ES-I3 (cell line): ENCODE data around the gene MED31.
A peak's percentile ranks its signal among the peaks of the same experiment; 100 is the strongest.
"Not testable (repeated sequence)": the region's sequence is repeated elsewhere in the genome, so short reads cannot be mapped to it uniquely, and the experiment has no call there.

Experiments used
- H3K36me3 ChIP-seq: 2 replicates; pipeline ENCODE4 v1.6.1; 2013; ENCODE audit warnings: mild to moderate bottlenecking, low read length, control low read depth, moderate library complexity; ENCODE audit not compliant: insufficient read depth
- H3K4me1 ChIP-seq: 2 replicates; pipeline ENCODE4 v1.6.1; 2013; ENCODE audit warnings: mild to moderate bottlenecking, control low read depth, low read length; ENCODE audit not compliant: insufficient read depth
- H3K9ac ChIP-seq: 2 replicates; pipeline ENCODE4 v1.6.1; 2013; ENCODE audit warnings: low read depth, mild to moderate bottlenecking, low read length, moderate library complexity
- H3K9me3 ChIP-seq: 2 replicates; pipeline ENCODE4 v1.6.1; 2013; ENCODE audit warnings: mild to moderate bottlenecking, low read length, moderate library complexity; ENCODE audit not compliant: control insufficient read depth, insufficient read depth

Gene MED31

GRCh38 chr17:6655732-6656361 lies 4.4 kb upstream of the MED31 start:
- H3K4me1 ChIP-seq, H3K36me3 ChIP-seq, H3K9me3 ChIP-seq: not testable (repeated sequence)
- peak overlapping the region; percentile 54 for H3K9ac ChIP-seq

- no peaks in the 10 kb centered on the region; the same call in 1 of the 2 replicates for H3K4me1 ChIP-seq
- H3K9ac ChIP-seq, result peak overlapping the region; percentile 54
- H3K36me3 ChIP-seq, result no peaks in the 10 kb centered on the region
Measured at GRCh38 chr17:6654841-6655731, 3.7 kb upstream of the MED31 start.

GRCh38 chr17:6651919-6652452 lies 581 bp upstream of the MED31 start:
- no peaks in the 10 kb centered on the region; the same call in 1 of the 2 replicates for H3K4me1 ChIP-seq

More at GRCh38 chr17:6654841-6655731, 3.7 kb upstream of the MED31 start:
- no peaks in the 10 kb centered on the region for H3K9me3 ChIP-seq

GRCh38 chr17:6648181-6648580 lies 3.2 kb downstream of the MED31 start:
- Histone ChIP-seq H3K4me1 (no peaks in the 10 kb centered on the region; the same call in 1 of the 2 replicates), H3K36me3 (no peaks in the 10 kb centered on the region; the same call in 1 of the 2 replicates), H3K9me3 (no peaks in the 10 kb centered on the region), H3K9ac (no peak overlapping the region)

More at GRCh38 chr17:6651919-6652452, 581 bp upstream of the MED31 start:
- peak overlapping the region; percentile 88 for H3K9ac ChIP-seq
- H3K9me3 ChIP-seq, result no peaks in the 10 kb centered on the region
- H3K36me3 ChIP-seq, result no peaks in the 10 kb centered on the region

- Histone ChIP-seq H3K9ac (no peak overlapping the region), H3K9me3 (no peaks in the 10 kb centered on the region), H3K4me1 (peaks cover 4% of the 10 kb centered on the region; the same call in 1 of the 2 replicates), H3K36me3 (no peaks in the 10 kb centered on the region; the same call in 1 of the 2 replicates)
Measured at GRCh38 chr17:6643451-6644125, 7.8 kb downstream of the MED31 start.

GRCh38 chr17:6642592-6642991 lies 8.8 kb downstream of the MED31 start:
- Histone ChIP-seq H3K4me1 (peaks cover 4% of the 10 kb centered on the region; the same call in 1 of the 2 replicates), H3K36me3 (no peaks in the 10 kb centered on the region; the same call in 1 of the 2 replicates), H3K9ac (no peak overlapping the region), H3K9me3 (no peaks in the 10 kb centered on the region)

- Histone ChIP-seq H3K9me3 (no peaks in the 10 kb centered on the region), H3K9ac (peak overlapping the region; percentile 88), H3K4me1 (peaks cover 4% of the 10 kb centered on the region; the same call in 1 of the 2 replicates), H3K36me3 (no peaks in the 10 kb centered on the region; the same call in 1 of the 2 replicates)
Measured at GRCh38 chr17:6641247-6641863, 10.1 kb downstream of the MED31 start.

- Histone ChIP-seq H3K9me3 (no peaks in the 10 kb centered on the region), H3K4me1 (peaks cover 4% of the 10 kb centered on the region; the same call in 1 of the 2 replicates), H3K9ac (peak within 1 kb of the TSS; percentile 88), H3K36me3 (no peaks in the 10 kb centered on the region; the same call in 1 of the 2 replicates)
Measured at GRCh38 chr17:6640536-6641246, 10.7 kb downstream of the MED31 start, which contains the start of the genes KIAA0753 and TXNDC17. TSS of gene KIAA0753 (minus strand) at chr17:6640711. CDS start at chr17:6635103, 5,608 bp downstream. TSS of gene TXNDC17 (plus strand) at chr17:6641060. CDS start at chr17:6641083, 23 bp downstream.

GRCh38 chr17:6639586-6640535 lies 11.5 kb downstream of the MED31 start:
- Histone ChIP-seq H3K36me3 (no peaks in the 10 kb centered on the region), H3K4me1 (peaks cover 4% of the 10 kb centered on the region; the same call in 1 of the 2 replicates), H3K9ac (peak overlapping the region; percentile 88), H3K9me3 (no peaks in the 10 kb centered on the region)

- peaks cover 4% of the 10 kb centered on the region; the same call in 1 of the 2 replicates for H3K4me1 ChIP-seq
- H3K9ac ChIP-seq, result peak overlapping the region; percentile 88
- H3K9me3 ChIP-seq, result no peaks in the 10 kb centered on the region
- H3K36me3 ChIP-seq, result no peaks in the 10 kb centered on the region; the same call in 1 of the 2 replicates
Measured at GRCh38 chr17:6639014-6639585, 12.3 kb downstream of the MED31 start.

- Histone ChIP-seq H3K4me1 (peaks cover 4% of the 10 kb centered on the region; the same call in 1 of the 2 replicates), H3K9ac (no peak overlapping the region), H3K9me3 (0 out of 2 replicates have a peak, but pooled peaks cover 5% of the 10 kb centered on the region), H3K36me3 (no peaks in the 10 kb centered on the region; the same call in 1 of the 2 replicates)
Measured at GRCh38 chr17:6638046-6638908, 13.1 kb downstream of the MED31 start.
